LoVo (cell line): ENCODE measurements around the gene MERTK.
"Not testable (repeated sequence)": the region's sequence is repeated elsewhere in the genome, so short reads cannot be mapped to it uniquely, and the experiment has no call there.

Source experiments
- DNase-seq: peaks from one replicate; pipeline ENCODE4 v3.0.0-alpha.2; 2016; ENCODE audit warnings: low spot score

MERTK gene

GRCh38 chr2:111909997-111910396 lies 11.6 kb downstream of the MERTK start:
- DNase-seq: not testable (repeated sequence)

DNA sequence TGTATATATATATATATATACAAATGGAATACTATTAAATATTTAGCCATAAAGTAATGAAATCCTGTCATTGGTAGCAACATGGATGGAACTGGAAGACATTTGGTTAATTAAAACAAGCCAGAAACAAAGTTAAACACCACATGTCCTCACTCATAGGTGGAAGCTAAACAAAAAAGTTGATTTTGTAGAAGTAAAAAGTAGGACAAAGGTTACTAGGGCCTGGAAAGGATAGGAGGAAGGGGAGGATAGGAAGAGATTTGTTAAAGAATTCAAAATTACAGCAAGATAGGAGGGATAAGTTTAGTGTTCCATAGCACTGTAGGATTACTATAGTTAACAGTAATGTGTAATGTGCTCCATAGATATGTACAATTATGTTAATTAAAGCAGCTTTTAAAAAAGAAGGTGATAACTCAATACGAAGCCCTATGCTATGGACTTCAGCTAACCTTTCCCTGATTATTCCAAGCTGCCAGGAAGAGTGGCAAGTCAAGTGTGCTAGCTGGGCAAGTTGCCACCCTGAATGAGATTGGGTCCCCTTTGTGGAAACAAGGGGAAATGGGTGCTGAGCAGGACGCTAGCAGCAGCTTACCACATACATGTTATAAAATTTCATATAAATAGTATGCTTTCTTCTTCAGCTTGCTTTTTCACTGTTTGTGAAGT lies 12.3 kb downstream of the MERTK start:
- DNase-seq: no peak

- DNase-seq: not testable (repeated sequence)
Observed at GRCh38 chr2:111911295-111911977, 13.0 kb downstream of the MERTK start.

GRCh38 chr2:111912547-111912946 lies 14.1 kb downstream of the MERTK start:
- DNase-seq: no peak

GRCh38 chr2:111917106-111917505 lies 18.7 kb downstream of the MERTK start:
- no peak for DNase-seq

GRCh38 chr2:111918383-111918806 lies 20.0 kb downstream of the MERTK start:
- no peak for DNase-seq

GRCh38 chr2:111919365-111919764 lies 21.0 kb downstream of the MERTK start:
- no peak for DNase-seq

DNA sequence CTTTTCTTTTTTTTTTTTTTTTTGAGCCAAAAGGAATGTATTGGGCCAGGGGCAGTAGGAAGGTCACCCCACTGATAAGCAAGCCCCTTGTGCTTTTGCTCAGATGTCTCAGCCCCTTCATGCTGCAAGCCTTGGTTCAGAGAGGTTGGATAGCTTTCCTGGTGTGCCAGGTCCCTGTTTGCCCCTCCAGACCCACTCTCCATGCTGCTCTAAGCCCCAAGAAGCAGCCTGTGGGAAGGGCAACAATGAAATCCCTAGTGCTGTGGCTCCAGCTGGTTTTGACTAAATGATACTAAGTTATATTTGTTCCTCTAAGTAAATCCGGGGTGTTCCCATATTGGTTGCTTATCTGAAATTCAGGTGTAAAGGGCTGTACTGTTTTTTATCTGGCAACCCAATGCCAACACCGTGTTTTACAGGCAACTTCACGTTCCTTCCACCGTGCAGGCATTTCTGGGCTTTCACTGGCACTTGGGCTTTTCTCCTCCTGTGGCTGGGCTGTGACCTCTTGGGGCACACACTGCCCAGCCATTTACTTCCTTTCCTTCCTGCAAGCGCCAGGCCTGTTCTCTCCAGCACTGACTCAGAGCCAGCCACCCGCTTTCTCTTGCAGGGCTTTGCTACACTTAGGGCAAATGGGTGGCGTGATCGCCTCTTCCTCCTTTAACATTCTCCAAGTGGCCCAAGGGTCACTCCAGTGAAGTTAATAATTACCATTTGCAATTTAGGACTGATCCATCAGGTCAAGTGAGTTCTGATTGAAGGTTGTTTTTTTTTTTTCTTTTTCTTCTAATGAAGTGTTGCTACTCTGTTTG lies 21.6 kb downstream of the MERTK start:
- DNase-seq: peak; percentile 73

GRCh38 chr2:111923276-111923804 lies 24.9 kb downstream of the MERTK start:
- no peak for DNase-seq

DNA sequence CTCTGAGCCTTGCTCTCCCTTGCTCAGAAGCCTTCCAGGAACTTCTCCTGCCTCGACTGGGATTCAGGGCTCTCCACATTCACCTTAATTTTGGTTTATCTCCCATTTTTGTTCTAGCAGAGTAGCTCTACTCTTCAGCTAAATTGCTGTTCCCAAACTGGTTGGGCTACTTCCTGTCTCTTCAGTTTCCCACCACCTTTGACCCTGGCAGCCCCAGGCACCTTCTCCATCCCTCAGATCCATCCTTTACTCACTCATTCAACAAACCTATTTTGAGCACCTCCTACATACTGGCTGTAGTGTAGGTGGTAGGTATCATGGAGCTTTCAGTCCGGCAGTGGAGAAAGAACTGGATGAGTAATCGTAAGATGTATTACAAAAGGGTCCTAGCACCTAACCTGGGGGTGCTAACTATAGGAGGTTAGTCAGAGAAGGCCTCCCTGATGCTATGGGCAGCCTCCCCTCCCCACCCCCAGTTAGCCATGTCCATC lies 26.3 kb downstream of the MERTK start:
- DNase-seq: no peak

- DNase-seq: no peak
Observed at GRCh38 chr2:111927723-111928122, 29.3 kb downstream of the MERTK start.

DNA sequence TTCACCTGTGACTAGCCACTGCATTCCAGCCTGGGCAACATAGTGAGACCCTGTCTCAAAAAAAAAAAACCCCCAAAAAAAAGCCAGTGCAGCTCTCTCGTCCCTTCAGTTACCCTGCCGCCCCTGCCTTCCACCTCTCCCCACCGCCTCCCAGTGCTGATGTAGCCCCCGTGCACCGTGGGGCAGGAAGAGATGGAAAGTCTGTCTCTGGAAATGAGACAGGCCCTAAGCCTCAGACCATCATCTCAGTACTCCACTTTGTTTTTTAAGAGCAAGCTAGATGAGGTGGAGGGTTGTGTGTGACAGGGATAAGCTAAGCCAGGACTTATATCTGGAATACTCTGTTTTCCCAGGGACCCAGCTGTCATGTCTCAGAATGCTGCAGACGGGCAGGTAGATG lies 32.0 kb downstream of the MERTK start:
- no peak for DNase-seq

- peak; percentile 19 for DNase-seq
Observed at GRCh38 chr2:111930875-111931274, 32.5 kb downstream of the MERTK start.

- DNase-seq: no peak
Observed at GRCh38 chr2:111932841-111933291, 34.5 kb downstream of the MERTK start.

GRCh38 chr2:111933900-111934299 lies 35.5 kb downstream of the MERTK start:
- DNase-seq: not testable (repeated sequence)

- DNase-seq: no peak
Observed at GRCh38 chr2:111936881-111937280, 38.5 kb downstream of the MERTK start.

- no peak for DNase-seq
Observed at GRCh38 chr2:111938392-111938791, 40.0 kb downstream of the MERTK start.

DNA sequence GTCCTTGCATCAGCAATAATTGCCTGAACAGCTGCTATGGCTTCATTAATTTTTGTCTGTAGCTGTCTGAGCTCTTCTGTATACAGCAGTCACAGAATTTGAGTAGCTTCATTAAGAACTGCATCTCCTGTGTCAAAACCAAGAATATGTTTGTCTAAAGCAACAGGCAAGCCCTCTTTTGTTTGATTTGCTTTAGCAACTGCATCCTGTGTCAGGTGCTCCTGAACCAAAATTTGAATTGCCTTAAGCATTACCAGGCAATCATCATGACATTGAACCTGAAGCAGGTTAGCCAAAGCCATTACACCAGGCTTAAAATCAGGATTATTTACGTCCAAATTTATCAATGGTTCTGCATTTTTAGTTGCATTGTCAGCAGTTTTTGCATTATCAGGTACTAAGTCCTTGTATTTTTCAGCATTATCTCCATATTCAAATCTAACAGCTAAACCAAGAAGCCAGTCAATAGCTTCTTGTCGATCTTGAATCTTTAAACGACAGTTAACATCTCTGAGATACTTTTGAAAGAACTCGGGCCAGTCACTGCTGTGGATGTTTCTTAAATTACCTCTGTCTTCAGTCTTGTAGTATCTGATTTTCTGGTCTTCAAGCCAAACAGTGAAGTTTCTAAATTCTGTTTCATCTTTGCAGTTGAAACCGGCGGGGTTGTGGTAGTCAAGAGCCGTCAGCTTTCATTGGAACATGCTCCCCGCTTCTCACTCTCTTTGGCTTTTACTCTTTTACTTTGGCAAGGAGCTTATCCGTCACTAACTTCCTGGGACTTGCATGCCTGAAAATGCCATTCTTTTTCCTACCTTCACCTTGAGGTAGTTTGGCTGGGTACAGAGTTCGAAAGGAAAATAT lies 42.2 kb downstream of the MERTK start:
- no peak for DNase-seq

GRCh38 chr2:111941531-111941930 lies 43.1 kb downstream of the MERTK start:
- DNase-seq: no peak

DNA sequence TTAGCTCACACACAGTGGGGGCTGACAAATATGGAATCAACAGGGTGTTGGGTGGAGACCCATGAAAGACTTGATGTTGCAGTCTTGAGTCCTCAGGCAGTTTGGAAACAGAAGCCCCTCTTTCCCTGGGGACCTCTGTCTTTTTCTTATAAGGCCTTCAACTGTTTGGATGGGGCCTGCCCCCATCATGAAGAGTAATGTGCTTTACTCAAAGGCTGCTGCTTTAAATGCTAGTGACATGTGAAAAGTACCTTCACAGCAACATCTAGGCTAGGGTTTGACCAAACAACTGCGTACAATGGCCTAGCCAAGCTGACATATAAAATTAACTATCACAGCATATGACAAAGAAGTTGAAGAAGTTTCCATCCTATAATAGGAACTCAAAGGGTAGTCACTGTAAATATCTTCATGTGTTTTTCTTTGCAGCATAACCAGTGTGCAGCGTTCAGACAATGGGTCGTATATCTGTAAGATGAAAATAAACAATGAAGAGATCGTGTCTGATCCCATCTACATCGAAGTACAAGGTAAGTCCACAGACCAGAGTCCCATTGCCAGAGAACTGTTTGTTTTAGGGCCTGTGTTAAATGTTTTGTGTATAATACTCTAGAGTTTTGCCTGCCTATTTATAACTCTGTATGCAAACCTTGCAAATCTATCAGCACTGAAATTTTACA lies 46.3 kb downstream of the MERTK start:
- no peak for DNase-seq
